Effector memory CD4-positive, alpha-beta T cell (primary cell): ENCODE results near the gene KRTAP5-9.
"Not testable (repeated sequence)": the region's sequence is repeated elsewhere in the genome, so short reads cannot be mapped to it uniquely, and the experiment has no call there.

Source experiments
- DNase-seq, 3 donors: peaks; one replicate each; pipeline ENCODE4 v3.0.0-alpha.2; 2020
- H3K27ac ChIP-seq: 2 replicates; pipeline ENCODE4 v1.7.0; 2013; ENCODE audit warnings: mild to moderate bottlenecking, low read length, moderate library complexity; ENCODE audit not compliant: insufficient read depth, poor library complexity, severe bottlenecking
- H3K27me3 ChIP-seq: replicated peaks from 2 replicates; pipeline ENCODE4 v1.7.0; 2013; ENCODE audit warnings: mild to moderate bottlenecking, low read length; ENCODE audit not compliant: insufficient read depth, control insufficient read depth, poor library complexity, severe bottlenecking
- H3K36me3 ChIP-seq: 2 replicates; pipeline ENCODE4 v1.7.0; 2013; ENCODE audit warnings: mild to moderate bottlenecking, low read length, moderate library complexity; ENCODE audit not compliant: control insufficient read depth, insufficient read depth
- H3K4me1 ChIP-seq: 2 replicates; pipeline ENCODE4 v1.7.0; 2013; ENCODE audit warnings: low read length, mild to moderate bottlenecking; ENCODE audit not compliant: control insufficient read depth, insufficient read depth, poor library complexity, severe bottlenecking
- H3K4me3 ChIP-seq: 2 replicates; pipeline ENCODE4 v1.7.0; 2013; ENCODE audit warnings: low read length, low read depth, mild to moderate bottlenecking; ENCODE audit not compliant: insufficient read depth, poor library complexity, severe bottlenecking
- H3K9me3 ChIP-seq: 2 replicates; pipeline ENCODE4 v1.7.0; 2013; ENCODE audit warnings: mild to moderate bottlenecking, low read length, moderate library complexity; ENCODE audit not compliant: control insufficient read depth

The KRTAP5-9 gene

GRCh38 chr11:71558996-71559395, 10.8 kb downstream of the KRTAP5-9 start:
- Histone ChIP-seq H3K4me1 (no peaks in the 10 kb centered on the region), H3K27ac (no peak overlapping the region)

GRCh38 chr11:71562120-71562519, 13.9 kb downstream of the KRTAP5-9 start:
- Histone ChIP-seq H3K36me3 (no peaks in the 10 kb centered on the region), H3K27ac (no peak overlapping the region), H3K4me3 (no peak overlapping the region), H3K4me1 (no peaks in the 10 kb centered on the region), H3K9me3 (no peaks in the 10 kb centered on the region), H3K27me3 (no peaks in the 10 kb centered on the region)
- no peak for DNase-seq

More at GRCh38 chr11:71558996-71559395, 10.8 kb downstream of the KRTAP5-9 start:
- H3K9me3 ChIP-seq: no peaks in the 10 kb centered on the region
- H3K36me3 ChIP-seq: no peaks in the 10 kb centered on the region
- no peak for DNase-seq
- no peaks in the 10 kb centered on the region for H3K27me3 ChIP-seq
- H3K4me3 ChIP-seq: no peak overlapping the region

- no peaks in the 10 kb centered on the region for H3K9me3 ChIP-seq
- DNase-seq: no peak
- H3K4me1 ChIP-seq: no peaks in the 10 kb centered on the region
- no peaks in the 10 kb centered on the region for H3K27me3 ChIP-seq
- no peaks in the 10 kb centered on the region for H3K36me3 ChIP-seq
- no peak overlapping the region for H3K4me3 ChIP-seq
- H3K27ac ChIP-seq: no peak overlapping the region
Observed at GRCh38 chr11:71563406-71563805, 15.2 kb downstream of the KRTAP5-9 start.

- Histone ChIP-seq H3K27me3 (no peaks in the 10 kb centered on the region), H3K4me1 (no peaks in the 10 kb centered on the region), H3K9me3 (no peaks in the 10 kb centered on the region), H3K36me3 (no peaks in the 10 kb centered on the region), H3K4me3 (no peak overlapping the region), H3K27ac (no peak overlapping the region)
- DNase-seq: no peak
Observed at GRCh38 chr11:71564430-71564829, 16.2 kb downstream of the KRTAP5-9 start.

- no peaks in the 10 kb centered on the region for H3K4me1 ChIP-seq
- DNase-seq: no peak
Observed at GRCh38 chr11:71565263-71565662, 17.0 kb downstream of the KRTAP5-9 start, which contains the start of gene KRTAP5-10. TSS of gene KRTAP5-10 (plus strand) at chr11:71565563. CDS start at chr11:71565588, 25 bp downstream.

GRCh38 chr11:71566081-71566620, 17.9 kb downstream of the KRTAP5-9 start:
- H3K9me3 ChIP-seq: no peaks in the 10 kb centered on the region
- no peak overlapping the region for H3K27ac ChIP-seq
- H3K4me3 ChIP-seq: no peak overlapping the region
- no peak for DNase-seq
- H3K27me3 ChIP-seq: no peaks in the 10 kb centered on the region
- no peaks in the 10 kb centered on the region for H3K36me3 ChIP-seq
- H3K4me1 ChIP-seq: no peaks in the 10 kb centered on the region

More at GRCh38 chr11:71565263-71565662, 17.0 kb downstream of the KRTAP5-9 start, which contains the start of gene KRTAP5-10:
- H3K9me3 ChIP-seq: no peaks in the 10 kb centered on the region
- no peak within 1 kb of the TSS for H3K27ac ChIP-seq
- H3K36me3 ChIP-seq: no peaks in the 10 kb centered on the region
- no peak within 1 kb of the TSS for H3K4me3 ChIP-seq
- H3K27me3 ChIP-seq: no peaks in the 10 kb centered on the region

GRCh38 chr11:71566626-71567599, 18.7 kb downstream of the KRTAP5-9 start:
- not testable (repeated sequence) for H3K9me3 ChIP-seq, H3K27me3 ChIP-seq, H3K4me1 ChIP-seq, H3K36me3 ChIP-seq, H3K4me3 ChIP-seq, H3K27ac ChIP-seq, DNase-seq

GRCh38 chr11:71567633-71568032, 19.4 kb downstream of the KRTAP5-9 start:
- H3K4me3 ChIP-seq, H3K36me3 ChIP-seq, DNase-seq, H3K4me1 ChIP-seq, H3K9me3 ChIP-seq, H3K27ac ChIP-seq, H3K27me3 ChIP-seq: not testable (repeated sequence)

- H3K27me3 ChIP-seq: no peaks in the 10 kb centered on the region
Observed at GRCh38 chr11:71568704-71569349, 20.6 kb downstream of the KRTAP5-9 start.

More at GRCh38 chr11:71568704-71569349, 20.6 kb downstream of the KRTAP5-9 start:
- no peaks in the 10 kb centered on the region for H3K4me1 ChIP-seq
- no peak overlapping the region for H3K27ac ChIP-seq
- H3K36me3 ChIP-seq: no peaks in the 10 kb centered on the region
- H3K9me3 ChIP-seq: no peaks in the 10 kb centered on the region
- no peak for DNase-seq
- no peak overlapping the region for H3K4me3 ChIP-seq
